ENCODE results near the gene UTS2. TPM values are rescaled to one million over a fixed set of nuclear protein-coding genes. Genes with fewer than 3 reads are reported as not detected.

The UTS2 gene
- total RNA-seq, 1 donor, result not detected

GRCh38 chr1:7842517-7842916, 10.3 kb downstream of the UTS2 start:
- H3K4me3 ChIP-seq (ENCODE audit: low read depth, low read length), result no peak overlapping the region
- no peak for TF ChIP-seq CTCF (IDR thresholded peaks at IDR 0.05; ENCODE audit: insufficient read depth, low read length)
- DNase-seq (ENCODE audit: low read depth), result no peak

GRCh38 chr1:7839526-7839925, 13.3 kb downstream of the UTS2 start:
- no peak for DNase-seq (ENCODE audit: low read depth)
- no peak overlapping the region for H3K4me3 ChIP-seq (ENCODE audit: low read depth, low read length)
- TF ChIP-seq CTCF (IDR thresholded peaks at IDR 0.05; ENCODE audit: insufficient read depth, low read length), result no peak

GRCh38 chr1:7838714-7839113, 14.2 kb downstream of the UTS2 start:
- no peak for DNase-seq (ENCODE audit: low read depth)
- no peak overlapping the region for H3K4me3 ChIP-seq (ENCODE audit: low read depth, low read length)
- no peak for TF ChIP-seq CTCF (IDR thresholded peaks at IDR 0.05; ENCODE audit: insufficient read depth, low read length)

- peak; percentile 16 for DNase-seq (ENCODE audit: low read depth)
- no peak overlapping the region for H3K4me3 ChIP-seq (ENCODE audit: low read depth, low read length)
- TF ChIP-seq CTCF (IDR thresholded peaks at IDR 0.05; ENCODE audit: insufficient read depth, low read length), result no peak
These were observed 19.8 kb downstream of the UTS2 start for GRCh38 chr1:7833035-7833434.

- H3K4me3 ChIP-seq (ENCODE audit: low read depth, low read length), result no peak overlapping the region
- DNase-seq (ENCODE audit: low read depth), result no peak
- TF ChIP-seq CTCF (IDR thresholded peaks at IDR 0.05; ENCODE audit: insufficient read depth, low read length), result no peak
These were observed 21.4 kb downstream of the UTS2 start for GRCh38 chr1:7831458-7831857.

GRCh38 chr1:7827126-7827955, 25.5 kb downstream of the UTS2 start:
- TF ChIP-seq CTCF (IDR thresholded peaks at IDR 0.05; ENCODE audit: insufficient read depth, low read length), result no peak
- no peak for DNase-seq (ENCODE audit: low read depth)

GRCh38 chr1:7826363-7826762, 26.5 kb downstream of the UTS2 start:
- no peak for DNase-seq (ENCODE audit: low read depth)
- H3K4me3 ChIP-seq (ENCODE audit: low read depth, low read length), result no peak overlapping the region
- no peak for TF ChIP-seq CTCF (IDR thresholded peaks at IDR 0.05; ENCODE audit: insufficient read depth, low read length)

More at GRCh38 chr1:7827126-7827955, 25.5 kb downstream of the UTS2 start:
- peak overlapping the region; percentile 25 for H3K4me3 ChIP-seq (ENCODE audit: low read depth, low read length)
